SK-N-SH (cell line): Measurements from ENCODE around the gene SMARCD2. TPM values are rescaled to one million over a fixed set of nuclear protein-coding genes. Genes with fewer than 3 reads are reported as not detected.

Source experiments
- CTCF ChIA-PET: fragments of 300-600, 350-600 bp; formaldehyde crosslinking; extraction: SDS; loops from one replicate; lab custom pipeline; 2021; lab: Yijun Ruan, JAX
- POLR2A ChIA-PET: fragments of 350-600 bp; sonication (Branson Sonifier 250); formaldehyde crosslinking; extraction: SDS; loops from one replicate; lab custom pipeline; 2020; ENCODE audit warnings: antibody characterized with exemption, inconsistent platforms; lab: Yijun Ruan, JAX
- DNase-seq: peaks from one replicate; pipeline ENCODE4 v3.0.0; 2012
- H2AFZ ChIP-seq: fragments of 200-600 bp; sonication (generic); 2 replicates; pipeline ENCODE4 v1.8.1; 2016; ENCODE audit warnings: antibody characterized with exemption, mild to moderate bottlenecking, low read depth
- H3F3A ChIP-seq: fragments of 200-600 bp; sonication (generic); replicated peaks from 2 replicates; pipeline ENCODE3; 2016; ENCODE audit warnings: antibody characterized with exemption, mild to moderate bottlenecking; ENCODE audit not compliant: insufficient read depth
- H3K27ac ChIP-seq, 2 experiments: fragments of 200-500 bp in 1 of 2; fragments of 200-600 bp in 1 of 2; sonication (Bioruptor generic) in 1 of 2; sonication (generic), shearing (Covaris generic) in 1 of 2; 2 replicates each; pipeline versions ENCODE4 v1.5.1 to v1.6.1; 2014 to 2016; ENCODE audit warnings: low read depth in 2 of 2, inconsistent platforms in 1 of 2, low read length in 1 of 2, mild to moderate bottlenecking in 1 of 2, mixed read lengths in 1 of 2
- H3K27me3 ChIP-seq: fragments of 200-600 bp; sonication (generic), shearing (Covaris generic); 2 replicates; pipeline ENCODE4 v1.6.1; 2016; ENCODE audit warnings: mixed run types; ENCODE audit not compliant: insufficient read depth
- H3K36me3 ChIP-seq, 2 experiments: fragments of 200-500 bp in 1 of 2; fragments of 200-600 bp in 1 of 2; sonication (Bioruptor generic) in 1 of 2; sonication (generic) in 1 of 2; replicated peaks in 1 of 2; 2 replicates each; pipeline versions ENCODE3 to v1.5.1; 2014 to 2016; ENCODE audit warnings: low read length in 1 of 2, mild to moderate bottlenecking in 1 of 2; ENCODE audit not compliant: insufficient read depth in 2 of 2, control insufficient read depth in 1 of 2
- H3K4me1 ChIP-seq, 2 experiments: fragments of 200-500 bp in 1 of 2; fragments of 200-600 bp in 1 of 2; sonication (Bioruptor generic) in 1 of 2; sonication (generic), shearing (Covaris generic) in 1 of 2; 2 replicates each; pipeline versions ENCODE4 v1.5.1 to v1.6.1; 2014 to 2016; ENCODE audit warnings: low read depth in 1 of 2, low read length in 1 of 2, mixed run types in 1 of 2; ENCODE audit not compliant: insufficient read depth in 2 of 2, control insufficient read depth in 1 of 2
- H3K4me2 ChIP-seq: fragments of 200-600 bp; sonication (generic), shearing (Covaris generic); 2 replicates; pipeline ENCODE4 v1.6.1; 2017; ENCODE audit warnings: mixed run types
- H3K4me3 ChIP-seq, 2 experiments: fragments of 200-500 bp in 1 of 2; fragments of 200-600 bp in 1 of 2; sonication (Bioruptor generic) in 1 of 2; sonication (generic), shearing (Covaris generic) in 1 of 2; 2 replicates each; pipeline versions ENCODE4 v1.5.1 to v1.8.1; 2014 to 2016; ENCODE audit warnings: low read depth in 2 of 2, inconsistent platforms in 1 of 2, low read length in 1 of 2, mild to moderate bottlenecking in 1 of 2, mixed read lengths in 1 of 2, moderate library complexity in 1 of 2
- H3K79me2 ChIP-seq: fragments of 200-600 bp; sonication (generic); 2 replicates; pipeline ENCODE4 v1.8.1; 2017; ENCODE audit warnings: mild to moderate bottlenecking; ENCODE audit not compliant: insufficient read depth
- H3K9ac ChIP-seq: fragments of 200-600 bp; sonication (generic); 2 replicates; pipeline ENCODE4 v1.6.1; 2017; ENCODE audit warnings: mixed run types
- H3K9me2 ChIP-seq: fragments of 200-600 bp; sonication (generic); 2 replicates; pipeline ENCODE4 v1.6.1; 2017; ENCODE audit warnings: mixed run types
- H3K9me3 ChIP-seq: fragments of 200-600 bp; sonication (generic); 2 replicates; pipeline ENCODE4 v1.6.1; 2017; ENCODE audit warnings: mixed run types, mild to moderate bottlenecking, moderate library complexity
- H4K20me1 ChIP-seq: fragments of 200-600 bp; sonication (generic); 2 replicates; pipeline ENCODE4 v1.6.1; 2017; ENCODE audit warnings: mild to moderate bottlenecking, mixed run types; ENCODE audit not compliant: insufficient read depth
- EP300 ChIP-seq, 2 experiments: IDR thresholded peaks; 2 replicates each; pipeline versions ENCODE4 v1.4.0 to v1.6.1; 2012; ENCODE audit warnings: borderline replicate concordance in 1 of 2, low read depth in 1 of 2, low read length in 1 of 2
- FOSL2 ChIP-seq: IDR thresholded peaks from 2 replicates; pipeline ENCODE4 v1.4.0; 2012; ENCODE audit warnings: low read depth, mild to moderate bottlenecking, moderate library complexity, borderline replicate concordance
- FOXJ3 ChIP-seq: sonication (generic); formaldehyde crosslinking; IDR thresholded peaks from 2 replicates; pipeline ENCODE4 v1.5.1; 2020; ENCODE audit warnings: mild to moderate bottlenecking, missing genetic modification reagents
- IRF3 ChIP-seq: fragments of 150-350 bp; IDR thresholded peaks from 2 replicates; pipeline ENCODE4 v1.6.1; 2016; ENCODE audit warnings: mild to moderate bottlenecking, low read depth, low read length
- MEF2A ChIP-seq: IDR thresholded peaks from 2 replicates; pipeline ENCODE4 v1.4.0; 2012; ENCODE audit warnings: low read depth, borderline replicate concordance
- MXI1 ChIP-seq: IDR thresholded peaks from 2 replicates; pipeline ENCODE4 v1.6.1; 2012; ENCODE audit warnings: mild to moderate bottlenecking, low read depth, low read length, improper control_type of control experiment
- NFIC ChIP-seq: IDR thresholded peaks from 2 replicates; pipeline ENCODE4 v1.4.0; 2012; ENCODE audit warnings: borderline replicate concordance
- POLR2AphosphoS5 ChIP-seq: IDR thresholded peaks from 2 replicates; pipeline ENCODE4 v1.6.1; 2012; ENCODE audit warnings: low read depth, low read length
- RCOR1 ChIP-seq: fragments of 150-350 bp; IDR thresholded peaks from 2 replicates; pipeline ENCODE4 v1.6.1; 2017; ENCODE audit warnings: antibody characterized with exemption, low read length
- SIN3A ChIP-seq: IDR thresholded peaks from 2 replicates; pipeline ENCODE4 v1.6.1; 2012; ENCODE audit warnings: low read depth, mild to moderate bottlenecking, low read length, moderate library complexity, borderline replicate concordance
- SMC3 ChIP-seq: IDR thresholded peaks from 2 replicates; pipeline ENCODE4 v1.6.1; 2012; ENCODE audit warnings: low read depth, low read length, improper control_type of control experiment
- TAF1 ChIP-seq: IDR thresholded peaks from 2 replicates; pipeline ENCODE4 v1.6.1; 2012; ENCODE audit warnings: low read depth, mild to moderate bottlenecking, low read length, moderate library complexity, borderline replicate concordance
- USF1 ChIP-seq: IDR thresholded peaks from 2 replicates; pipeline ENCODE4 v1.4.0; 2012; ENCODE audit warnings: low read depth, borderline replicate concordance
- USF2 ChIP-seq: fragments of 150-350 bp; IDR thresholded peaks from 2 replicates; pipeline ENCODE4 v1.6.1; 2017; ENCODE audit warnings: antibody characterized with exemption, low read length, low read depth, borderline replicate concordance
- WGBS: methylation state at CpG from one replicate; pipeline ENCODE4 v1.1.6; 2017; ENCODE audit warnings: low lambda C conversion rate; 5-methylcytosine and 5-hydroxymethylcytosine counted together
- polyA plus RNA-seq, 3 experiments: library from polyadenylated mRNA; depleted of rRNA; stranded (reverse); fragments of >200 nt; gene quantifications; 2 replicates each; pipeline ENCODE4 v1.2.3, GENCODE V29; 2012

The SMARCD2 gene
- polyA plus RNA-seq, 1 of the 3 experiments (the other 2 are of a cell fraction) = 89.1 TPM

- no peak for TF ChIP-seq MEF2A
- no peak for TF ChIP-seq NFIC
- TF ChIP-seq SIN3A = no peak
- no peak for TF ChIP-seq EP300 (IDR thresholded peaks at IDR 0.05; ENCODE audit: borderline replicate concordance in 1 of 2, low read depth in 1 of 2, low read length in 1 of 2)
- TF ChIP-seq FOSL2 = no peak
- TF ChIP-seq MXI1 = no peak
- no peak for TF ChIP-seq USF1
- no peak for TF ChIP-seq SMC3
- no peak for TF ChIP-seq FOXJ3 (CRISPR knock-in tag)
- TF ChIP-seq TAF1 = no peak
- TF ChIP-seq RCOR1 = no peak
- TF ChIP-seq USF2 = no peak
Measured at GRCh38 chr17:63833026-63833740, 9.3 kb downstream of the SMARCD2 start (continued).

- Histone ChIP-seq H3K36me3 (peaks cover 72 to 84% of the 10 kb centered on the region in 2 experiments), H3K79me2 (peaks cover 47% of the 10 kb centered on the region), H3K4me3 (no peak overlapping the region), H3K9me3 (no peaks in the 10 kb centered on the region), H3K27me3 (no peaks in the 10 kb centered on the region), H3F3A (peaks cover 30% of the 10 kb centered on the region), H2AFZ (no peak overlapping the region), H3K27ac (no peak overlapping the region), H3K4me2 (no peak overlapping the region), H3K9ac (no peak overlapping the region), H4K20me1 (peaks cover 17% of the 10 kb centered on the region), H3K9me2 (no peaks in the 10 kb centered on the region), H3K4me1 (peaks cover 3 to 26% of the 10 kb centered on the region in 2 experiments; a peak in 2 of 4 replicates)
- no peak for DNase-seq
- ChIA-PET POLR2A (interaction anchor here (1.1 to 9.1 kb wide), 3 partner anchors 9 to 138 kb away, joined by 3 to 108 read pairs (median 4); partner anchors contain the start of genes CCDC47, DDX42 and SMARCD2), CTCF (interaction anchor here (0.8 to 7.4 kb wide), 9 partner anchors 7 to 406 kb away, joined by 3 to 96 read pairs (median 3); partner anchors contain the start of genes PSMC5 and SMARCD2)
- TF ChIP-seq POLR2AphosphoS5 = peak; percentile 14
- no peak for TF ChIP-seq IRF3
- WGBS = 77% methylated on average over 2 of the region's 2 CpGs
Measured at GRCh38 chr17:63832455-63832854, 10.0 kb downstream of the SMARCD2 start.
